Measurements from ENCODE around the gene HS2ST1. TPM values are rescaled to one million over a fixed set of nuclear protein-coding genes. Genes with fewer than 3 reads are reported as not detected.
A peak's percentile ranks its signal among the peaks of the same experiment; 100 is the strongest.

The HS2ST1 gene
- total and polyA plus RNA-seq, 10 of the 15 experiments (the other 5 are each of a cell fraction or from before 2014, with no cell fraction given): 5.4 to 30.8 (median 18.6) TPM

- TF ChIP-seq NKRF (conservative IDR thresholded peaks at IDR 0.05) (0 out of 2 replicates have a peak, but pooled peaks have one; percentile 15), STAT1 (conservative IDR thresholded peaks at IDR 0.05) (no peak), DPF2 (IDR thresholded peaks at IDR 0.05) (peak; percentile 73; the same call in 1 of the 2 replicates), NFXL1 (IDR thresholded peaks at IDR 0.05; ENCODE audit: borderline replicate concordance) (no peak), TCF12 (IDR thresholded peaks at IDR 0.05; ENCODE audit: low read depth, low read length) (peak; percentile 48; the same call in 1 of the 2 replicates), RB1 (IDR thresholded peaks at IDR 0.05; ENCODE audit: borderline replicate concordance) (0 out of 2 replicates have a peak, but pooled peaks have one; percentile 26), CBFB (IDR thresholded peaks at IDR 0.05; ENCODE audit: low read depth) (no peak), MTA2 (IDR thresholded peaks at IDR 0.05; ENCODE audit: low read depth) (no peak), SMARCA5 (IDR thresholded peaks at IDR 0.05) (no peak), TCF7 (IDR thresholded peaks at IDR 0.05; ENCODE audit: borderline replicate concordance) (no peak), TAF1 (IDR thresholded peaks at IDR 0.05; ENCODE audit: borderline replicate concordance, low read depth, low read length) (peak; percentile 75; the same call in 1 of the 2 replicates), BACH1 (IDR thresholded peaks at IDR 0.05; ENCODE audit: borderline replicate concordance) (peak; percentile 77; the same call in 1 of the 2 replicates), ZNF687 (IDR thresholded peaks at IDR 0.05) (no peak), CUX1 (IDR thresholded peaks at IDR 0.05; ENCODE audit: insufficient replicate concordance, low read depth, low read length) (no peak), SRF (IDR thresholded peaks at IDR 0.05; ENCODE audit: low read depth in 2 of 2, low read length in 2 of 2) (no peak), ZBTB33 (IDR thresholded peaks at IDR 0.05) (no peak), FOS (IDR thresholded peaks at IDR 0.05; ENCODE audit: borderline replicate concordance, extremely low read depth, insufficient read length) (no peak), KDM1A (IDR thresholded peaks at IDR 0.05; ENCODE audit: borderline replicate concordance) (no peak), ZNF274 (IDR thresholded peaks at IDR 0.05; ENCODE audit: insufficient read depth, insufficient read length) (no peak)
Observed at GRCh38 chr1:86914601-86914997, at the start of gene HS2ST1 (continued).
